ENCODE results near the gene PEX14. TPM values are rescaled to one million over a fixed set of nuclear protein-coding genes. Genes with fewer than 3 reads are reported as not detected.

The PEX14 gene
- total and polyA plus RNA-seq, 10 of the 15 experiments (the other 5 are each of a cell fraction or from before 2014, with no cell fraction given), result 1.4 to 23.2 (median 12.0) TPM

DNA sequence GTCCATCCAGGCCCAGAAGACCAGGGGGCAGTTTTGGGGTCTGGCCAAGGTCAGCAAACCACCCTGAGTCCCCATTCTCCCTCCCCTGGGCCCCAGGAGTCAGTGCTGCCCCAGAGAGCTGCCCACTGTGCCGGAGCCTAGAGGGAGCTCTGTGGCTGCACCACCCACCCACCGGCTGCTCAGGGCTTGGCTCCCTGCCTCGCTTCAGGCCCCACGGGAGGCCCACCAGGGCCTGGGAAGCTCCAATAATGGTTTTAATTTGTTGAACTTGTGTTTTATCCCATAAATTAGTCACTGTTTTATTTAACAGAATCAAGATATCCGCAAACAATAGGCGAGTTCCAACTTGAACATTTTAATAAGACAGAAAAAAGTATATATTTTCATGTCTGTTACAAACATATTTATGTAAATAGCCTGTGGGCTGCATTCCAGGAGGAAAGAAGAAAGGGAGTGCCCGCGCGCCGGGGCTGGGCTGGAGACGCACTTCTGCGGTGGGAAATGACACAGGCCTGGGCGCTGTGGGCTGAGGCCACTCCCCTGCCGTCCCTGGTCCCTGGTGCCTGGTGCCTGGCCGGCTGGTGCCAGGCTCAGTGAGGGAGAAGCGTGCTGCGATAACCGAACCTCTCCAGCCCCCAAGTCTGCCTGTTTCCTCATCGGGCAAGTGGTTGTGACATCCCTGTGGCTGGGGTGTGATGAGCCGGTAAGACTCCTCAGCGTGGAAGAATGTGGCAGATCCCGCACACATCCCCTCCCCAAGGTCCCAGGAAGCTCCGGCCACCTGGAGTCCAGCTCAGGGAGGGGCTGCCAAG is 160.5 kb downstream of the PEX14 start:
- TF ChIP-seq NFYB (IDR thresholded peaks at IDR 0.05; ENCODE audit: insufficient read depth, low read depth, low read length), result no peak
- TF ChIP-seq, protein P1, sequence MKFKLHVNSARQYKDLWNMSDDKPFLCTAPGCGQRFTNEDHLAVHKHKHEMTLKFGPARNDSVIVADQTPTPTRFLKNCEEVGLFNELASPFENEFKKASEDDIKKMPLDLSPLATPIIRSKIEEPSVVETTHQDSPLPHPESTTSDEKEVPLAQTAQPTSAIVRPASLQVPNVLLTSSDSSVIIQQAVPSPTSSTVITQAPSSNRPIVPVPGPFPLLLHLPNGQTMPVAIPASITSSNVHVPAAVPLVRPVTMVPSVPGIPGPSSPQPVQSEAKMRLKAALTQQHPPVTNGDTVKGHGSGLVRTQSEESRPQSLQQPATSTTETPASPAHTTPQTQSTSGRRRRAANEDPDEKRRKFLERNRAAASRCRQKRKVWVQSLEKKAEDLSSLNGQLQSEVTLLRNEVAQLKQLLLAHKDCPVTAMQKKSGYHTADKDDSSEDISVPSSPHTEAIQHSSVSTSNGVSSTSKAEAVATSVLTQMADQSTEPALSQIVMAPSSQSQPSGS (IDR thresholded peaks at IDR 0.05; ENCODE audit: low read length), result no peak
- no peak for TF ChIP-seq CBX5 (IDR thresholded peaks at IDR 0.05; ENCODE audit: low read depth)
- TF ChIP-seq SIN3A (IDR thresholded peaks at IDR 0.05; ENCODE audit: low read depth, low read length), result no peak
- no peak for TF ChIP-seq FOS (IDR thresholded peaks at IDR 0.05; ENCODE audit: borderline replicate concordance, extremely low read depth, insufficient read length)
- TF ChIP-seq CREM (IDR thresholded peaks at IDR 0.05; ENCODE audit: low read depth), result no peak
- no peak for TF ChIP-seq MTA2 (IDR thresholded peaks at IDR 0.05; ENCODE audit: low read depth)
- no peak for TF ChIP-seq E4F1 (IDR thresholded peaks at IDR 0.05; ENCODE audit: borderline replicate concordance, partially characterized antibody)
- TF ChIP-seq ZNF217 (IDR thresholded peaks at IDR 0.05), result no peak
- H3K9me3 ChIP-seq (replicated peaks; ENCODE audit: control insufficient read depth, insufficient read depth, low read length), result no peaks in the 10 kb centered on the region
- no peak overlapping the region for H3K4me3 ChIP-seq
- H3K4me2 ChIP-seq (ENCODE audit: control insufficient read depth, insufficient read depth), result no peak overlapping the region
- BruUV-seq (replicated peaks), result TSS peak; percentile 50
- no peaks in the 10 kb centered on the region for H3K27me3 ChIP-seq (replicated peaks in 1 of 2; ENCODE audit: control insufficient read depth in 2 of 2, insufficient read depth in 2 of 2, low read length in 1 of 2)
- intact Hi-C loops (cut with micrococcal nuclease; ENCODE audit: unreplicated experiment), result no loop called here
- H3K36me3 ChIP-seq (ENCODE audit: control insufficient read depth in 2 of 2, insufficient read depth in 2 of 2, low read length in 1 of 2), result no peaks in the 10 kb centered on the region; a peak in 2 of 4 replicates
- WGBS (ENCODE audit: insufficient coverage, insufficient replicate concordance, low lambda C conversion rate, missing lambda C conversion rate), result 94% methylated on average over 23 of the region's 23 CpGs
- no peaks in the 10 kb centered on the region for H4K20me1 ChIP-seq (ENCODE audit: control insufficient read depth, insufficient read depth)
- ChIA-PET RAD21 (ENCODE audit: unreplicated experiment) (no interaction called here), SMC1A (ENCODE audit: uncharacterized antibody, unreplicated experiment) (no interaction called here), POLR2A (no interaction called here), CTCF (no interaction called here)
- no peaks in the 10 kb centered on the region for H3K4me1 ChIP-seq (ENCODE audit: control insufficient read depth, insufficient read depth, low read length)
- no peaks in the 10 kb centered on the region for H3K79me2 ChIP-seq (ENCODE audit: control insufficient read depth, insufficient read depth, low read length)
- DNase-seq (ENCODE audit: low read depth, low spot score) (no peak), FAIRE-seq (no peak), ATAC-seq (no peak; the same call in 2 of the 3 replicates)
- H3K9ac ChIP-seq (ENCODE audit: control insufficient read depth, insufficient read depth, low read length), result no peak overlapping the region
- in situ Hi-C loops (cut with MboI), result no loop called here
- no peak overlapping the region for H2AFZ ChIP-seq (ENCODE audit: control insufficient read depth, low read depth, low read length)
- H3K27ac ChIP-seq (ENCODE audit: control insufficient read depth, insufficient read depth), result no peak overlapping the region
